Keratinocyte (primary cell): ENCODE results near the gene ADGRD1. TPM values are rescaled to one million over a fixed set of nuclear protein-coding genes. Genes with fewer than 3 reads are reported as not detected.

Source experiments
- DNase-seq: peaks from one replicate; pipeline ENCODE4 v3.0.0-alpha.2; 2011; ENCODE audit warnings: low read depth, missing footprints, low spot score
- FAIRE-seq: peaks from 2 replicates; lab custom pipeline; 2011; peaks lifted over from hg19 to GRCh38; lab: Jason Lieb, UNC
- H2AFZ ChIP-seq: 2 replicates; pipeline ENCODE4 v1.6.0; 2012; ENCODE audit warnings: low read length, control low read depth, inconsistent platforms; ENCODE audit not compliant: control insufficient read depth
- H3K27ac ChIP-seq: 2 replicates; pipeline ENCODE4 v1.5.1; 2011; ENCODE audit warnings: low read length; ENCODE audit not compliant: control insufficient read depth, insufficient read depth
- H3K27me3 ChIP-seq: 3 replicates; pipeline ENCODE4 v1.6.0; 2011; ENCODE audit warnings: low read length; ENCODE audit not compliant: control insufficient read depth, insufficient read depth; ENCODE audit errors: extremely low read depth
- H3K36me3 ChIP-seq, 2 experiments: 2 replicates in 1 of 2; 3 replicates in 1 of 2; pipeline ENCODE4 v1.5.1; 2011; ENCODE audit warnings: low read length in 2 of 2, mild to moderate bottlenecking in 1 of 2; ENCODE audit not compliant: control insufficient read depth in 2 of 2, insufficient read depth in 2 of 2; ENCODE audit errors: extremely low read depth in 1 of 2
- H3K4me1 ChIP-seq: 3 replicates; pipeline ENCODE4 v1.5.1; 2011; ENCODE audit warnings: low read length; ENCODE audit not compliant: control insufficient read depth, insufficient read depth; ENCODE audit errors: extremely low read depth
- H3K4me2 ChIP-seq: 3 replicates; pipeline ENCODE4 v1.6.0; 2011; ENCODE audit warnings: low read depth, low read length; ENCODE audit not compliant: control insufficient read depth, insufficient read depth; ENCODE audit errors: extremely low read depth
- H3K4me3 ChIP-seq, 3 experiments: fragments of 200-600 bp in 1 of 3; sonication (generic) in 1 of 3; 2 replicates in 2 of 3; 3 replicates in 1 of 3; pipeline ENCODE4 v1.5.1; 2011 to 2016; ENCODE audit warnings: low read length in 3 of 3, mild to moderate bottlenecking in 3 of 3, control low read depth in 2 of 3, inconsistent platforms in 1 of 3, low read depth in 1 of 3, mixed read lengths in 1 of 3, mixed run types in 1 of 3, moderate library complexity in 1 of 3; ENCODE audit not compliant: control insufficient read depth in 2 of 3, insufficient read depth in 2 of 3; ENCODE audit errors: extremely low read depth in 1 of 3
- H3K79me2 ChIP-seq: 2 replicates; pipeline ENCODE4 v1.6.0; 2012; ENCODE audit warnings: low read length; ENCODE audit not compliant: control insufficient read depth, insufficient read depth
- H3K9ac ChIP-seq: 3 replicates; pipeline ENCODE4 v1.6.0; 2011; ENCODE audit warnings: low read length; ENCODE audit not compliant: control insufficient read depth, insufficient read depth; ENCODE audit errors: extremely low read depth
- H3K9me1 ChIP-seq: 3 replicates; pipeline ENCODE4 v1.6.0; 2011; ENCODE audit warnings: low read length; ENCODE audit not compliant: control insufficient read depth, insufficient read depth; ENCODE audit errors: extremely low read depth
- H3K9me3 ChIP-seq: 2 replicates; pipeline ENCODE4 v1.5.1; 2012; ENCODE audit warnings: low read depth, low read length; ENCODE audit not compliant: control insufficient read depth
- H4K20me1 ChIP-seq: 3 replicates; pipeline ENCODE4 v1.6.0; 2011; ENCODE audit warnings: low read length; ENCODE audit not compliant: control insufficient read depth, insufficient read depth; ENCODE audit errors: extremely low read depth
- EZH2 ChIP-seq: IDR thresholded peaks from one replicate; pipeline ENCODE4 v1.6.1; 2012; ENCODE audit warnings: inconsistent platforms, mild to moderate bottlenecking, low read length, moderate library complexity
- dilution Hi-C: fragments of 300-500 bp; cut with MboI; formaldehyde crosslinking; loops from one replicate; pipeline ENCODE4 v1.7.0; 2020; ENCODE audit warnings: low sequenced_read_pairs; ENCODE audit not compliant: extremely low pct_ligation_motif_present
- polyA plus RNA-seq, 5 experiments: library from polyadenylated mRNA; depleted of rRNA in 3 of 5; stranded (reverse) in 3 of 5; stranded (forward) in 1 of 5; unstranded in 1 of 5; fragments of >200 nt; gene quantifications; 1 replicate in 1 of 5; 2 replicates in 3 of 5; 3 replicates in 1 of 5; pipeline versions ENCODE4 v1.2.1 to v1.2.3, GENCODE V29; 2011 to 2012; ENCODE audit warnings: missing spikeins in 2 of 5, low read depth in 1 of 5, low replicate concordance in 1 of 5
- small RNA-seq, 3 experiments: library from RNA; depleted of rRNA; stranded (forward); fragments of <200 nt; gene quantifications; one replicate each; pipeline ENCODE3, GENCODE V24; 2012; ENCODE audit warnings: low read depth in 3 of 3, low replicate concordance in 1 of 3; ENCODE audit not compliant: insufficient read length in 3 of 3
- TF ChIP-seq, protein P1 (sequence below), 3 experiments: IDR thresholded peaks in 1 of 3; conservative IDR thresholded peaks in 1 of 3; optimal IDR thresholded peaks in 1 of 3; 2 replicates in 2 of 3; 3 replicates in 1 of 3; pipeline versions ENCODE3 to v1.5.1; 2011; ENCODE audit warnings: low read length in 3 of 3, mild to moderate bottlenecking in 3 of 3, moderate library complexity in 2 of 3, control low read depth in 1 of 3, inconsistent platforms in 1 of 3; ENCODE audit not compliant: insufficient read depth in 2 of 3; ENCODE audit errors: extremely low read depth in 1 of 3

ADGRD1 gene
- polyA plus RNA-seq, 1 donor (not counting 4 experiments of a cell fraction or from before 2014, with no cell fraction given) = not detected

DNA sequence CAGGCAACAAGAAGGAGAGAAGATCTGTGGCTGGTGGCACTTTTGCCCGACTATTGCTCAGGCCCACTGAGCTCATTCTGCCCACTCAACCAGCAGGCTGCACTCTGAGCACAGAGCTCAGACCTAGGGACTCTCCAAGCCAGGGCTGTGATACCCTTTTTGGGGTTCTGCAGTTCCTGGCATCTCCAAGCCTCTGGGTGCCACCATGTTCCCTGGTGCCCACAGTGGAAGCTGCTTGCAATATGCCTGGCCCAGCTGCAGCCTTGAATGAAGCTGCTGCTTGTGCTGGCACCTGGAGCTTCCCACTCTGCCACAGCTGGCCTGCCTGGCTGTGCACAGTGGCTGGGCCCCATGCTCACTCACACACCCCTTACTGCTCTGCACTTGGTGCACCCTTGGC lies 236.1 kb downstream of the ADGRD1 start:
- H3K27ac ChIP-seq = no peak overlapping the region
- H3K36me3 ChIP-seq = no peaks in the 10 kb centered on the region
- H3K9me3 ChIP-seq = no peaks in the 10 kb centered on the region
- dilution Hi-C loops = no loop called here
- H3K4me1 ChIP-seq = no peaks in the 10 kb centered on the region
- TF ChIP-seq, protein P1, sequence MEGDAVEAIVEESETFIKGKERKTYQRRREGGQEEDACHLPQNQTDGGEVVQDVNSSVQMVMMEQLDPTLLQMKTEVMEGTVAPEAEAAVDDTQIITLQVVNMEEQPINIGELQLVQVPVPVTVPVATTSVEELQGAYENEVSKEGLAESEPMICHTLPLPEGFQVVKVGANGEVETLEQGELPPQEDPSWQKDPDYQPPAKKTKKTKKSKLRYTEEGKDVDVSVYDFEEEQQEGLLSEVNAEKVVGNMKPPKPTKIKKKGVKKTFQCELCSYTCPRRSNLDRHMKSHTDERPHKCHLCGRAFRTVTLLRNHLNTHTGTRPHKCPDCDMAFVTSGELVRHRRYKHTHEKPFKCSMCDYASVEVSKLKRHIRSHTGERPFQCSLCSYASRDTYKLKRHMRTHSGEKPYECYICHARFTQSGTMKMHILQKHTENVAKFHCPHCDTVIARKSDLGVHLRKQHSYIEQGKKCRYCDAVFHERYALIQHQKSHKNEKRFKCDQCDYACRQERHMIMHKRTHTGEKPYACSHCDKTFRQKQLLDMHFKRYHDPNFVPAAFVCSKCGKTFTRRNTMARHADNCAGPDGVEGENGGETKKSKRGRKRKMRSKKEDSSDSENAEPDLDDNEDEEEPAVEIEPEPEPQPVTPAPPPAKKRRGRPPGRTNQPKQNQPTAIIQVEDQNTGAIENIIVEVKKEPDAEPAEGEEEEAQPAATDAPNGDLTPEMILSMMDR (optimal IDR thresholded peaks at IDR 0.05 in 1 of 3, IDR thresholded peaks at IDR 0.05 in 1 of 3, conservative IDR thresholded peaks at IDR 0.05 in 1 of 3; ENCODE audit: extremely low read depth in 1 of 3, insufficient read depth in 2 of 3, low read length in 3 of 3) = no peak
- no peak for TF ChIP-seq EZH2
- H3K9ac ChIP-seq = no peak overlapping the region
- H4K20me1 ChIP-seq = no peaks in the 10 kb centered on the region
- no peak overlapping the region for H3K4me3 ChIP-seq
- no peak overlapping the region for H2AFZ ChIP-seq
- FAIRE-seq = no peak
- no peaks in the 10 kb centered on the region for H3K9me1 ChIP-seq
- DNase-seq = no peak
- no peaks in the 10 kb centered on the region for H3K79me2 ChIP-seq
- H3K4me2 ChIP-seq = no peak overlapping the region
- H3K27me3 ChIP-seq = no peaks in the 10 kb centered on the region

DNA sequence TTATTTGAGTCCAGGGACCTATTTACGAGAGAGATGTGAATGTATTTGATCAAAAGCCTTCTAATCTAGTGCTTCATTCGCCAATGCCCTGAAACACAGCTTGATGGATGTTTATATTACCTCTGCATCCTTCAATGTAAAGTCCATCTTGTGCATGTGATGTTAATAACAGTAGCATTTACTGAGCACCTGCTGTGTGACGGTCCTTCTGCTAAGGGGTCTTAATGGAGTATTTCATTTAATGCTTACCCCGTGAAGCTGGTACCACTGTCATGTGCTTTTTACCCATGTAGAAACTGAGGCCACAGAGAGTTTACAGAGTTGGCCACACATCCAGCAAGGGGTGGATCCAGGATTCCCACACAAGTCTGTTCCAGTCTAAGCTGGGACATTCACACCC lies 237.3 kb downstream of the ADGRD1 start:
- H3K27ac ChIP-seq = no peak overlapping the region
- no peaks in the 10 kb centered on the region for H3K36me3 ChIP-seq
- no peaks in the 10 kb centered on the region for H3K9me1 ChIP-seq
- H3K4me2 ChIP-seq = no peak overlapping the region
- H4K20me1 ChIP-seq = no peaks in the 10 kb centered on the region
- no peaks in the 10 kb centered on the region for H3K9me3 ChIP-seq
- dilution Hi-C loops = no loop called here
- H3K9ac ChIP-seq = no peak overlapping the region
- no peaks in the 10 kb centered on the region for H3K27me3 ChIP-seq
- TF ChIP-seq EZH2 = no peak
- TF ChIP-seq, protein P1 (optimal IDR thresholded peaks at IDR 0.05 in 1 of 3, IDR thresholded peaks at IDR 0.05 in 1 of 3, conservative IDR thresholded peaks at IDR 0.05 in 1 of 3; ENCODE audit: extremely low read depth in 1 of 3, insufficient read depth in 2 of 3, low read length in 3 of 3) = no peak
- no peaks in the 10 kb centered on the region for H3K79me2 ChIP-seq
- no peak for DNase-seq
- FAIRE-seq = no peak
- H2AFZ ChIP-seq = no peak overlapping the region
- no peak overlapping the region for H3K4me3 ChIP-seq
- H3K4me1 ChIP-seq = no peaks in the 10 kb centered on the region

Small RNA genes within 50 kb of the gene (small RNA-seq; reads per million reads assigned to genes)
- 0 reads per million in 3 experiments for gene RF00019

Other genes starting within 250 kb of the ADGRD1 start
- 0.02 to 0.16 TPM (median 0.12 TPM) in 3 replicates for gene RIMBP2, start 237.6 kb upstream of the ADGRD1 start, polyA plus RNA-seq
- gene STX2, start 114.7 kb upstream of the ADGRD1 start, polyA plus RNA-seq = 14.8 to 24.1 TPM (median 18.9 TPM) in 3 replicates
- 1,539 to 2,211 TPM (median 2,045 TPM) in 3 replicates for gene RAN, start 81.8 kb upstream of the ADGRD1 start, polyA plus RNA-seq